ENCODE data around the gene SERP2.

Gene SERP2

GRCh38 chr13:44355621-44356020 is 18.0 kb upstream of the SERP2 start:
- no peak for DNase-seq (ENCODE audit: low spot score)

DNA sequence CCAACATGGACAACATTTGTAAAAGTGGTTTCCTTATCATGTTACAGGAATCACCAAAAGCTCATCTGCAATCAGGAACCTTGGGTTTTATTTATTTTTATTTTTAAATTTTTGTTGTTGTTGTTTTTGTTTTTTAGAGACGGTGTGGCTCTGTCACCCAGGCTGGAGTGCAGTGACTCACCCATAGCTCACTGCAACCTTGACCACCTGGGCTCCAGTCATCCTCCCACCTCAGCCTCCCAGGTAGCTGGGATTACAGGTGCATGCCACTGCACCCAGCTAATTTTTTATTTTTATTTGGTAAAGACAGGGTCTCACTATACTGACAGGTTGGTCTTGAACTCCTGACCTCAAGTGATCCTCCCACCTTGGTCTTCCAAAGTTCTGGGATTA is 13.6 kb upstream of the SERP2 start:
- no peak for DNase-seq (ENCODE audit: low spot score)

- no peak for DNase-seq (ENCODE audit: low spot score)
Measured at GRCh38 chr13:44362394-44363040, 11.1 kb upstream of the SERP2 start.

DNA sequence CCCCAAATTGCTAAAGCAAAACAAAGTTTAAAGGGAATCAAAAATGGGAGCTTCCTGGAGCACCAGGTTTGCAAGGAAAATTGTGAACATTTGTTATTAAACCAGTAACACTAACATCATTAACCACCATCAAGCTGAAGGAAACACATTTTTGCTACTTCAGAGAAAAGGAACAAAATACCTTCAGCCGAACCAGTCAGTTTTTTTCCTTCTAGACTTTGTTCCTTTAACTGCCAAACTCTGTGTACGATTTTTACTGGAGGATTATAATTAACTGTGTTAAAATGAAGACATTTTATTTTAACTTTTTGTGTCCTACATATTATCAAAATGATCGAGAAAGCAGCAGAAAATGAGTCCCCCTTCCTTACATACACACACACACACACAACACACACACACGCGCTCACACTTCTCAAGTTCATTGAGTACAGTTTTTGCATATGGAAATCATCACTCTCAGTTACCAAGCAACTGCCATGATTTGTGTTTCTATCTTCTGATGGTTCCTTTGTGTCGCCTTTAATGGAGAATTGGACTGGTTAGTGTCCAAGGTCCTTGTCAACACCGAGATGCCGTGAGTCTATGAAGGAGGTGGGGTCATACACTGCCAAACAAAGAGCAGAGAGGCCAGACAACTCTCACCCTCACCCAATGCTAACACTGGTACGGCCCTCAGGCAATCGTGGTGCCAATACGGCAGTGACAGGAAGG is 9.8 kb upstream of the SERP2 start:
- DNase-seq (ENCODE audit: low spot score): no peak

DNA sequence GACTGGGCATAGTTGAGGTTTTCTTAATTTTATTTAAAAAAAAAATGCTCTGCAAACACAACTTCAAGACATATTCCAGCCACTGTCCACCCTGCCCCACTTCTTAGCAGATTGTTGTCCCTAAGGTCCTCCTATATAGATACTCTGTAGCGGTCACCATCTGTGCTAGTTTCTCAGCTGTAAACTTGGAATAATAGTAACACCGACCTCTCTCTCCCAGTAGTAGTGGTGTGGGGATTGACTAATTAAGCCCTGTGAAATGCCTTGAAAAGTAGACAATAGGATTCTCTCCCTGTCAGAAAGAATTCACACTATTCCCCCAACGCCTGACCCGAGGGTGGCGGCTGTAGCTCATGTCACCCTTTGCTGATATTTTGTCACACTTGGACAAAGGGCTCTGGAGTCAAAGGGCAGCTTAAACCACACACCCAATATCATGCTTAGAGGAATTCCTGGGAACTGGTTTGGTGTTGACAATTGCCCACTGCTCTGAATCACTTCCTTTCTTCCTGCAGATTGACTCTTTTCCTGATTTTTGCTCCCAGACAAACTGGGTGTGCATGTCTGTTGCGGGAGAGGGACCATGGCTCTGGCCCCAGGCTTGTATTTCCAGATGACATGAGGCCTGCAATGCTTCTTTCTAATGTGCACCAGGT is 9.2 kb upstream of the SERP2 start:
- DNase-seq (ENCODE audit: low spot score): no peak

DNA sequence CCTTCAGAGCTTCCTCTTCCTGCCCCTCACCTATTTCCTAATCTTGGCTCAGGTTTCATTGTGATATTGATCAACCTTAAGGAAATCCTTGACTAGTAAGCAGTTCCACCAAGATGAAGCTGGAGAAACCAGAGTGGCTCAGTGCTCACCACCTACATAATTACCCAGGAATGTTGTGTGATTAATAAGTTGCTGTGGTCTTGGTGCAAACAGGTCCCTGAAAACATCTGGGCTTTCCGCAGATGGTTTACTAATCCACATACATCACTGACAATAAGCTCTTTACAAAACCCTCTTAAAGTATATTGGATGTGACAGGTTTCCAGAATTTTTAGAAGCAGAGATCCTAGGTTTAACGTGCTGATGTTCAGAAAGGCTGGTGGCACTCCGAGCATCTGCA is 8.6 kb upstream of the SERP2 start:
- DNase-seq (ENCODE audit: low spot score): no peak

DNA sequence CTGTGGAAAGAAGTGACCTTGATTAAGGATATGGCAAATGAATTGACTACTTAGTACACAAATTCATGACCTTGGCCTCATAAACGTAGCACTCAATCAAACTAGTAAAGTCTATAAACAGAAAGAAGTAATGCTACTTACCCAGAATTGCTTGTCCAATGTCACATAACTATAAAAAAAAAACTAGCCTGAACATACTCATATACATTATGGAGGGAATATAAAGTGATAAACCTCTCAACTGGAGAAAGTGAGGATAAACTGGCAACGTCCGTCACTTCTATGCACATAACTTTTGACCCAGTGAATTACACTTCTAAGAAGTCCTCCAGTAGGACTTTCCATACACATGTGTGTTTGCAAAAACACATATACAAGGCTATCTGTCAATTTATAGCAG is 7.7 kb upstream of the SERP2 start:
- no peak for DNase-seq (ENCODE audit: low spot score)

DNA sequence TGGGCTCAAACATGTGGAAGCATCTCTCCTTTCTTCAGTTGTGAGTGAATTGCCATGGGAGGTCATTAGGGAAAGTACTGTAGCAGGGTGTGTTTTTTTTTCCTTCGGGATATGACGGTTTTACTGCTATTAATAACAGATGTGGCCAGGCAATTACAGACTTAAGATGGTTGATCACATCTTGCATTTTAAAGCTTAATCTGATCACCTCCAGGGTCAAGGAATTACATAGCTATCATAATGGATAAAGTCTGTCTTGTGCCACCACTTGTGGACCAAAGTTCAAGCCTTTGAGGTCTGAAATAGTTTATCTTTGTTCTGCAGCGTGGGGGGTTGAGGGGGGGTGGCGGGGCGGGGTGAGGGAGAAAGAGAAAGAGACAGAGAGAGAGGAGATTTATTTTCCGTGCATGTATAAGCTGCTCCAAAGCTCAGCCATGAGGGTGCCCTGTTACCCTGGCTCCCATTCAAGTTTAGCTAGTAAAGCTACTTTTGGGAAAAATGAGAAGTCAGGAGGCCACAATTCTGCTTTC is 5.5 kb upstream of the SERP2 start:
- no peak for DNase-seq (ENCODE audit: low spot score)

DNA sequence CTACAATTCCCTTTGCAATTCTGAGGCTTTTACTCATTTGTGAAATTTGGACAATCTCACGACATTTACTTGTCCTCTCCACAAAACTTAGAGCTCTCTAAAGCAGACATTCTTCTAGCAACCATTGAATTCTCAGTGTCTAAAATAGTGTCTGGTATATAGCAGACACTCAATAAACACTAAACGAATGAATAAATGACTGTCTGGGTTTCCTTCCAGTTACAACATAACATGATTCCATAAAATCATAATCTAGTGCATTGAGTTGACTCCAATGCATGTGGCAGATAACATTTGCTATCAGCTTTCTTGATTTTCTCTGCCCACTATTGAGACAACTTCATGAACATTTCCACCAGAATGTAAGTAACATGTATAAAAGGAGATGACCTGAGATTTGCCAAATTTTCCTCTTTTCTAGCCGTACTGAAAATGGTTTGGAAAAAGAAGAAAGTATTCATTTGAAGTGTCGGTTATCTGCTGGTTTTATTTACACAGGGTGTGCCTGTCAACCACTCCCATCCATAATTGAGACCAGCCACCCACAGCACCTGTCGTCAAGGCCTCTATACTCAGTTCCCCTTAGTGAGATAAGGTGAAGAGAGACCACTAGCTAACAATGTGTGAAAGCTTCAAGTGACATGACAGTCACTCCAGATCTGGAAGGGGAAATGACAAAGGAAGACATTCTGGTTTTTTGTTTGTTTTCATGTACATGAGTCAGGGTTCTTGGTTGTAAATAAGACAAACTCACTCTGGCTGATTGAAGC is 4.8 kb upstream of the SERP2 start:
- no peak for DNase-seq (ENCODE audit: low spot score)

- DNase-seq (ENCODE audit: low spot score): no peak
Measured at GRCh38 chr13:44371421-44371820, 2.2 kb upstream of the SERP2 start.

DNA sequence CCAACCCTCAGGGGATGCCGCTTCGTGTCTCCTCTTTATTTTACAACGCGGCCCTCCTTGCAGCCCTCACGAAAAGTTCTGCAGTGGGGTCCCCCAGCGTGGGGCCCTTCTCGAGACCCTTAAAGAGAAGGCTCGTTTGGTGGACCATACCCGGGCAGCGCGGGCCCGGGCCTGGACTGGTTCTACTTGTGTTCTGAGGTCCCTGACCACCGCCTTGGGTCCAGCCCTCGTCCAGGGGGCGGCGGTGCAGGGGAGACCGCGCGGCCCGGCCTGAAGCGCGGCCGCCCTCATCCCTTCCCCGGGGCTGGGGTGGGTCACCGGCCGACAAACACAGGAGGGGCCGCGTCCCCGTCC is 400 bp upstream of the SERP2 start:
- DNase-seq (ENCODE audit: low spot score): no peak

GRCh38 chr13:44374348-44374712 is 706 bp downstream of the SERP2 start:
- no peak for DNase-seq (ENCODE audit: low spot score)

DNA sequence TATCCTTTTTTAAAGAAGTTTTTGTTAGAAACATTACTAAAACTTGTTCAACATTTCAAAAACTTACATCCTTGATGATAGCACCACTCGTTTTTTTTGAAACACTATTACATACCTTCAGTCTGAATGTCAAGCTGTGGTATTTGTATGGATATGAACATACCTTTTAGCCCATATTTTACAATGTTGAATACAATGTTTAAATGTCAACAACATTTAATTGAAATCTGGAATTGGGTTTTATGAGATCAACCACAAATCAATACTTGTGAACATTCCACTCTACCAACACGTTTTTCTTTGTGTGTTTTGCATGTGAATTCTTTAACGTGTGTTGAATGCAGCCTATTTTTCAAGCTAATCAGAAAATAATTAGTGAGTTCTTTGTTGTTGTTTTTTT is 4.7 kb downstream of the SERP2 start:
- DNase-seq (ENCODE audit: low spot score): no peak

GRCh38 chr13:44379885-44380284 is 6.3 kb downstream of the SERP2 start:
- DNase-seq (ENCODE audit: low spot score): no peak

- DNase-seq (ENCODE audit: low spot score): no peak
Measured at GRCh38 chr13:44380404-44381165, 7.0 kb downstream of the SERP2 start.

DNA sequence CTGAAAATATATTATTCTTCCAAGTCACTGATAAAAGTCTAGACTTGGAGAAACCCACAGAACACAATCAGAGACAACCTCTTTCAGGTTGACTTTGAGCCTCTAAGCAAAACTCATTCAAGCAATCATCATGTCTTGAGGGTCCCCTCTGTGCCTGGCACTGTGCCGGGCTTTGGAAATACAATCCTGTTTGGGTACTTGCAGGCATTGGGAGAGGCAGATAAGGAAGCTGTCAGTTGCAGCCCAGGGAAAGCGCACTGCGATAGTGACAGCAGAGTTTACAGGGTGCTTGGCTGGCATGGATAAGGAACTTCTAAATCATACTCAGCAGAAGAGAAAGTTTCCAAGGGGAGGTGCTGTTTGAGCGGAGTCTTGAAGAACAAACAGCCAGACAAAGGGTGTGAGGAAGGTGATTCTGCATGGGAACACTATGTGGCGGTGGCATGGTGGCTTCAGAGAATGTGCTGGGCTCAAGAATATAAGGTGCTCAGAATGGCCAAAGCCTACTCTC is 9.1 kb downstream of the SERP2 start:
- DNase-seq (ENCODE audit: low spot score): no peak

- DNase-seq (ENCODE audit: low spot score): no peak
Measured at GRCh38 chr13:44383945-44384344, 10.3 kb downstream of the SERP2 start.

DNA sequence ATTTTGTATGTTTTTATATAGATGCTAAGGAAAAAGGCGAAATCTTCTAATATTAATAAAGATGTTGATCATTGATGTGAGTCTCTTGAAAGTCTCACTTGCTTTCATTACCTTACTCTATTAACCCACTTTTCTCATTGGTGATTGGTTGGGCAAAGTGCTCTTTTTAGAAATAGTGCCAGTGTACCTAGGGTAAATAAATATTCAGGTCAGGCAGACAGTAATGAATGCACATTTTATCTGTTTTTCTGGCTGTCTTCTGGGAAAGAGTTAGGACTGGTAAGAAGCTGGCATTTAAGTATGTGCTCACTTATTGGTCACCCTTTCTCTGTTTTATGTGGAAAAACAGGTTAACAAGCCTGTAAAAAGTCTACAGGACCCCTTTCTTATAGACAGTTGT is 11.2 kb downstream of the SERP2 start:
- DNase-seq (ENCODE audit: low spot score): no peak

GRCh38 chr13:44385401-44385800 is 11.8 kb downstream of the SERP2 start:
- DNase-seq (ENCODE audit: low spot score): no peak

GRCh38 chr13:44385847-44386246 is 12.2 kb downstream of the SERP2 start:
- DNase-seq (ENCODE audit: low spot score): no peak

DNA sequence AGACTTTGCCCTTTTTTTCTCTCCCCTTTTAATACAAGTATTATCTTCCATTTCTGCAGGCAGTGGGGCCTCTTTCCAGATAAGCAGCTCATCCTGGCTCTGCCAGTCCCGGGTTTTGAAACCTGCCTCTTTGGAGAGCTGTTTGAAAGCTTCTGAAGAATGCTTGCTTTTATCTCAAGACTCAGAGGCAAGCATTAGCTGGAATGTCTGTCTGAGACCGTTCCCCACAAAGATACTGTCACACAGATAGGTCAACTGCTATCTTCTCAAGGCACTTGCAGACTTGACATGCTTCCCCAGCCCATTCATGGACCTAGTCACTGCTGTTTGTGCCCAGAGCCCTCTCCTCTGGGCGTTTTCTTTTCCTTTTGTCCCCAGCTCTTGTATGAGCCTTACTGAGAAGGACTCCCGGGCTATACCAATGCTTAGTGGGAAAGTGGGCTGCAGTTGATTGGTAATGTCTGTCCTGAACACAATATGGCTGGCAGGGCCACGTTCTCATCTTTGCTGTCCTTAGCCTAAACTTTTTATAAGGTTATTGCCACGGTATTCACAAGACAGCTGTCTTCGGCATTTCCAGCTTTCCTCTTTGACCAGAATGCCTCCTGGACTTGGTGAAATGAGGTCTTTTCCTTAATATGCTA is 13.4 kb downstream of the SERP2 start:
- no peak for DNase-seq (ENCODE audit: low spot score)
